Measurements from ENCODE around the gene SCAMP3.
"Not testable (repeated sequence)": the region's sequence is repeated elsewhere in the genome, so short reads cannot be mapped to it uniquely, and the experiment has no call there.

- not testable (repeated sequence) for TF ChIP-seq CTCF, POLR2A, EP300 (IDR thresholded peaks at IDR 0.05)
These were observed 30.9 kb downstream of the SCAMP3 start for GRCh38 chr1:155231302-155231701.

Measured in tibial nerve (tissue), 4 donors.